GM19240 (cell line): ENCODE measurements around the gene SCD5.

Source experiments
- DNase-seq: peaks from one replicate; pipeline ENCODE4 v3.0.0; 2011; ENCODE audit warnings: low spot score; ENCODE audit not compliant: insufficient read length

SCD5 gene

DNA sequence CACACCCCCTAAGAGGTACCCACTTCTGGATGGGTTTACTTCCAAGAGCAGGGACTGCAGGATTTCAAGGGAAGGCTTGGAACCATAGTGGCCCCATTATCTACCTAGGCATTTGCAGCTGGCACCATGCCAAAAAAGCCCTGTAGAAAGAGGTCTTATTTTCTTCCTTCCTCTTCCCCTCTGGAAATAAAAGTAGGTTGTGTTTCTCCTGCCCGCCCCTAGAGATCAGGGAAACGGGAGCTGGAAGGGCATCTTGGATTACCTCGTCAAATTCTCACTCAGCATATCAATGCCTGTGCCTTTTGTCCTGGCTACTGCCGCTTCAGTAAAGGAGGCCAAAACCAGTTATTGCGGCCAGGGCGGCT, 1.6 kb downstream of the SCD5 start:
- DNase-seq = no peak

DNA sequence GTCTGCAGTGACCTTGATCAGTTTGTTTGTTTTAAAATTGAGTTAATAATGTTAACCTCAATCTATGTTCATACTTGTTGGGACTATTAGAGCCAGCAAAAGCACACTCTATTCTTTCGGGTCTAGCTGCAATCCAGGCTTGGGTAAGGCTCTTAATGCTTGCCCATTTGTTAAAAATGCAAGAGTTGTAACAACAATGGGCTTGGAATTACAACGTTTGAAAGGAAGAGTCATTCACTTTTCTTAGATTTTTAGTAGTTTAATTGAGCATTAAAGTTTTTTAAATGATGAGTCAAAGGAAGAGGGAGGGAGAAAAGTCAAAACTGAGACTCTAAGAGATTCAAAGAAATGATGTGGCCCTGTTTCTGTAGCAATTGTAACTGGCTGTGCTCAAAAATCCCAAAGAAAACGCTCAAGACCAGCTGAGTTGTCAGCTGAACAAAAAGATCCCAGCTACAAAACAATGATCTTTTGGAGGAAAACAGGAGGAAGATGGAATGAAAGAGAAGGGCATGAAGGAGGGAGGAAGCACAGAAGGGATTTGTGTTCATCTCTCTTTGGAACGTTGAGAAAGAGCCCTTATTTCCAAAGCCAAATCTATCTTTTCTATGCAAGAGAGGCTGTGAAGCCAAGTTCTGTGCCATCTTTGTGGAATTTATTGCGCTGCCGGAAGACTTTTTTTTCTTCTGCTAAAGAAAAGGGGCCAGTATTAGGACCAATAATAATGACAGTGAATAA, 5.5 kb downstream of the SCD5 start:
- DNase-seq = no peak

DNA sequence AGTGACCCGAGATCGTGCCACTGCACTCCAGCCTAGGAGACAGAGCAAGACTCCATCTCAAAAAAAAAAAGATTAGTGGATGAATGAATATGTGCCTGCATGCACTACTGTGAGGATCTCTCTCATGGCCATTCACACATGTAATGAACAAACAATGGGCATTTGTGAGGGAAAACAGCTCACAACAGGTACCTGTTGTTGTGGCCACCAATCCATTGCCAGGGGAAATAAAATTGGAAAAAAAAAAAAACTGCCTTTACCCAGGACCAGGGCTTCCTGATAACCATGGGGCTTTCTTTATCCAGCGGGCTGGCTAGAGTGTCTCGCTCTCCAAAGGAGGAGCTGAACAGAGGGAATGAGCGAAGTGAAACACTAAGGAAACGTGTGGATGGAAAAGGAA, 7.4 kb downstream of the SCD5 start:
- DNase-seq = no peak

DNA sequence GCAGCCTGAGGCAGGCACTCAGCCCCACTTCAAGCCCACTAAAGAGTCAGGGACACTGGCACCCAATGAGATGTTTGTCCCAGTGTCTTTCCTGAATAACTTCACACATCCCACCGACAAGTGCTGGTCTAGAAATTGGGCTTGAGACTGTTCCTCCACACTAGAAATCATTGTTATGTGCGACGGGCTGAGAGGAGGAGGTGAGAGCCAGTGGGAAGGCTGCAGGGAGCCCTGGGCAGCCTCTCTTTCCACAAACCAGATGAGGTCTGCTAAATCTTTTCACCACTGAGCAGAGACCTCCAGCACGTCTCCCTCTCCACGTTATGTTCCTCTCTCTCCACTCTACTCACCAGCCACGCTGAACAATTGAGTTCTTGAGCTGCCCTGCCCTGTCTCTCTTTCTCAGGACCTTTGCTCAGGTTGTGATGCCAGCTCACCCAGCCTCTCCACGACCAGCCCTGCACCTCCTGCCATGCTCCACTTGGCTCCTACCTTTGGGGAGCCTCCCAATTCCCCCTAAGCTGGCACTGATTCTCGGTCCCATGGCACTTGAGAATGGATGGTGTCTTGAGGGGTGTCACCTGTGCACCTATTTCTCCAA, 8.4 kb downstream of the SCD5 start:
- DNase-seq = no peak

DNA sequence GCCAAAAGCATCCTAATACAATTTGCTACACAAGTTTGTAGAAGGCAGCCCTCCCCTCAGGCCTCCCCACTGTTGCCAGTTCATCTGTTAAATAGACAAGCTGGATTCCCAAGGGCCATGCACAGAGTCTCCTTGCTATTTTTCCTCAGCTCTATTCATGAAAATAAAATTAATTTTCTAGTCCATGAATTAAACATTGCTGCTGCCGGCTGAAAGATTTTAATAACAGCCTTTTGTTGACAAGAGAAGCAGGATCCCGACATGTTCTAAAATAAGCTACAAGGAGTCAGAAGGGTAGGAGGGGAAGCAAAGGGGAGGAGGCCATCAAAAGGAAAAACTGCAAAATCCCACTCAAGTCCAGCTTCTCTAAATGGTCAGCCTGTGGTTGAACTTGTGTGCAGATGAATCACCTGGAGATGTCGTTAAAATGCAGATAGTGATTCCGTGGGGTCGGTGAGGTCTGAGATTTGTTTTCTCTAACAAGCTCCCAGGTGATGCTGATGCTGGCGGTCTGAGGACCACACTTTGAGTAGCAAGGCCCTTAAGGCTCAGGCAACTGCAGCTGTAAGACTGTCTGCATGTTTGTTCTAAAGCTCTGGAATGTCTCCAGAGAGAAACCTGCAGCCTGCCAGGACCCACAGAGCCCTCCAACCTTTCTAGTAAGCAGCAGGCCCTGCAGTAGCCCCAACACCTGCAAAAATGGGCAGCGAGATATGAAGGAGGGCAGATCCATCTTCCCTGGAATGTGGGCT, 9.4 kb downstream of the SCD5 start:
- no peak for DNase-seq

DNA sequence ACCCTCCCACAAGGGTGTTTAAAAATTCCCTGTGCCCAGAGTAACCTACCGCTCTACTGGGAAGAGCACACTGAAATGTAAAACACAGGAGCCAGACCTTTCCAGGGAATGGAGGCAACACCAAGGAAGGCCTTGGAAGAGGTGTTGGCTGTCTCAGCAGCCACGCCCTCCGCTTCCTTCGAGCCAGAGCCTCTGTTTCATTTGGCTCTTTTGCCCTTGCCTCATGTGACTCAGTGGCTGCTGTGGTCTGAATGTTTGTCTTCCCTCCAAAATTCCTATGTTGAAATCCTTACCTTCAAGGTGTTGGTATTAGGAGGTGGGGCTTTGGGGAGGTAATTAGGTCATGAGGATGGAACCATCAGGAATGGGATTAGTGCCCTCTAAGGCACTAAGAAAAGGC, 11.3 kb downstream of the SCD5 start:
- DNase-seq = no peak

DNA sequence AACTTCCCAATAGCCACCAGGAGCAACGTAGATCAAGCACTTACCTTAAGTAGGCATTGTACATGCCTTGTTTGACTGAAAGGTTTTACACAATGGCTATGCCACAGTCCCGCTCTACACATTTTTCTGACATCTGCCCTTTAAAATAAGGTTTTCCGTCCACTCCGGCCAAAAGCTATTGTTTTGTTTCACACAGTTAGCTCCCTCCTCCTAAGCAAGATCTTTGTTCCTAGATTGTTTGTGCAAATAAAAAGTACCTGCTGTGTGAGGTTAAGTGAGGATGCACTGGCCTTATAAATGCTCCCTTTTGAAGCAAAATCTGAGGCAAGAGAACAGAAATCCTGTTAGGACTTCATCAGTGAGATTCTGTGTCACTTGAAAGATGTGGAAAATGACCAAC, 11.8 kb downstream of the SCD5 start:
- DNase-seq = no peak

DNA sequence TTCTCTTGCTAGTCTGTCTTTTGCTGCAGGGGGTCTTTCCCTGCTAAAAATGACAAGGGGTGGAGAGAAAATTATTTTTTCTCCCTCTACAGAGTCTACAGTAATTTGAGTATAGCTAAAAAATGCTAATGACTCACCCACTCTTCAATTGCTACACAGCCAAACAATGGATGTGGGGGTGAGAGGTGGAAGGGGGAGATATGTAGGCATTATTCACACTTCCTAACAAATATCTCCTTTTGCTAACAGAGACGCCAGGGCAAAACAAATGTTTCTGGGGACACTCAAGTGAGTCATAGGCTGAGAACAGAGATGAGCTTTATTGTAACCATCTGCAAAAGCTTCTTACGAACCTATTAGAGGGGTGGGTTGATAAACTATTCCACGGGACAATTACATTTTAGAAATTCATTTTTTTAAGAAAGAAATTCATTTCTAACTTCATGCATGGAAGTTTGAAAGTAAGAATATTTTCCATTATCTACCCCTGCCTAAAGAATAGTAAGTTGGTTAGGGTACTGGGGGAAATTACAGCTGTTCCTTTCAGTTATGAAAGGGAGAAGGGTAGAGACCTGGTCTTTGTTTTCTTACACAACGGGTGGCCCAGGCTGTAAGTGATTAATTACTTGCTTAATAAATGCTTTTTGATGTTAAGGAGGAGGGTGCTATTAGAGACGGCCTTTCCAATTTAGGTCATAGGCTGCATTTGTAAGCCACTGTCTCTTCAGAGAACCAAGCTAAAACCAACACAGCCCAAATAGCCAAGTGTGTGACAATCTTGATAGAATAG, 12.8 kb downstream of the SCD5 start:
- DNase-seq = no peak

DNA sequence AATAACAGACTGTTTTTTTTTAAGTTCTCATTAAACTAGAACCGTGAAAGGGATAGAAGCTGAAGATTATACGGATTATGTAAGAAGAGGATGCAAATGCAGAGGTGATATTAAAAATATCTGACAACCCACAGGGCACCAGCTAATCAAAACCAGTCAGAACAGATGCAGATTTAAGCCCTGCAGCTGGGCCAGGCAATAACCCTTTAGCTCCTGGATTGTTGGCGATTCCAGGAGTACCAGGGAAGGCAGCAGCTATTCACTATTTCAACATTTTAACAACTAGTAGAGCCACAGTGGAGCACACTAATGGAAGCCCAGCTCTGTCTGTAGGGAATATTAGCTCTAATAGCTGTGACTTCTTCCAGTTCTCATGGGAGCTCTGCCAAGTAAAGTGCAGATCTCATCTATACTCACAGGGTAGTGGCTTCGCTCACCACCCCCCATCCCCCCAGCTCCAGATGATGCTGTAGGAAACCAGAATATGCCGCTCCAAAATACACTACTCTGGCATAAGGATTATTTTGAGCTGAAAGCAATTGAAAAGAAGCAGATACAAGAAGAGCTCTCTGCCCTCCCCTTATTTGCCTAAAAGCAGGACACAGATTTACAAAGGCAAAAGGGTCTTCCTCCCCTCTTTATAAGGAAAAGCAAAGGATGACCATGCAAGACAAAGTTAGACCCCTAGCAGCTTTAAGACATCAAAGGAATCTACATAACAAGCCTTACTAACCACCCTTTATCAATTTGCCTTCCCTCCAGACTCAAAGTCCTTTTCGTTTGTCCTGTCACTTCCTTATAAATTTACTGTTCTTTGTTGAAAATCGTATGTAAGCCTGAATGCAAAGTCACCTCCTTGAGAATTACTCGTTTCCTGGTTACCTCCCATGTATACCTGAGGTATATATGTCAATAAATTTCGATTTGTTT, 13.7 kb downstream of the SCD5 start:
- DNase-seq = no peak

DNA sequence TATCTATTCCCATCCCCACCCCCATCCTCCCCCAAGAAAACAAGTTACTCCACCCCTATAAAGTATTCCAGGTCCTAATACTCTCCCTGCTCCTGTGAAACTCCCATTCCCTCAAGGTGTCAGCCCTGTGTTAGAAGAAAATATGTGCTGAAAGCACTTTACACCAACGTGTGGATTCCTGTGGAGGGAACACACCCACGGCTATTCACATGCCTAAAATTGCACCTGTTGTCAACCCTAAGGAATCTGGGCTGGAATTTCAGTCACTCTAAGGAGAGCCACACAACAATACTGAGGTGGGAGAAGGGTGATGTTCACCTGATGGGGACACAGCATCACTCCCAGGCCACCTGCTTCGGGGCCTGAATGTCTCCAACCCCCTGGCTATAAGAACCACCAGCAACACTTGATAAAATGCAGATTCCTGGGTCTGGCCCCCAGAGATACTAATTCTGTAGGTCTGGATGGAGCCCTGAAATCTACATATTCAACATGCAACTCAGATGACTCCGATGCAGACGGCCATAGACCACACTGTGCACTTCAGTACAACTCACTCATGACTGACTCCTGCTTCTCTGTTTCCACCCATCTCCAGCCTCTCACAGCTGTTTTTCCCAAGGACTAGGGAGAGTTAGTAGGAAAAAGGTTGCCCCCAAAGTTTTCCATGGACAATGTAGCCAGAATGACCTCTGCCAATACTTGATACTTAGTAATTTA, 15.8 kb downstream of the SCD5 start:
- DNase-seq = no peak

DNA sequence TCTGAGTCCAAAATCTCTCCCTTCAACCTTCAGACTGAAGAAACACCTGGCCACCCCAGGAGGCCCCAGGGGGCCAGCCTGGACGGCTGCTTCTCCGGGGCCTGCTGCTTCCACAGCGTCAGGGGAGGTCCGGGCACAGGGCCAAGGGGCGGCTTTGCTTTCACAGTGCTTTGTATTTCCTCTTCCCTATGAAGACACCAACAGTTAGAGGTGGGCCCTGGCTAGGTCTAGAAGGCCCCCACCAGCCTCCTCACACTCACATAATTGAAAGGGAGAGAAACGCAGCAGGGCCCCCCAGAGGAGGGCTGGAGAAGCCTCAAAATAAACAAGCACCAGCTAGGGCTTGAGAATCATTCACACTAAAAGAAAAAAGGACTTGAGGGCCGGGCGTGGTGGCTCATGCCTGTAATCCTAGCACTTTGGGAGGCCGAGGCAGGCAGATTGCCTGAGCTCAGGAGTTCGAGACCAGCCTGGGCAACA, 17.8 kb downstream of the SCD5 start:
- DNase-seq = no peak

DNA sequence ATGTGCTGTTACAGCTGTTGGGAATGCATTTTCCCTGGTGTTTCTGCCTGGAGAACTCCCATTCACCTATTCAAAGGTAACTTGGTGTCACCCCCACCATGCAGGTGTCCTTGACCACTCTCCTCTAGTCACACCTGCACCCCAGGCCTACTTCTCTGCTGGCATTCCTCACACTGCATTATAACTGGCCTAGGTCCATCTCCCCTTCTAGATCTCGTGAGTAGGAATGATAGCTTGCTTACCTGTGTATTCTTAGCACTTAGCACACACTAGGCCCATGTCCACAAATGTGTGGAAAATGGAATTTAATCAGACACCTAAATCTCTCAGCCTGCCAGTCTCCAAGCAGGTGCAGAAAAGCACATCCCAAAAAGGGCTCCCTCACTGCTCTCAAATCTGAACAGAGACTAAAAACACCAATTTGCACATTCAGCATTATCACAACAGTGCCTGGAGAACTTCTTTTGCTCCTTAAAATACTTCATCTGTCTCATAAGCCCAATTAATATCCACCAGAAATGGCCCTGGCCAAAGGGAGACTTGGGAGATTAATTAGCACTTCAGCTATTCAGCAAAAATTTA, 18.3 kb downstream of the SCD5 start:
- DNase-seq = no peak

DNA sequence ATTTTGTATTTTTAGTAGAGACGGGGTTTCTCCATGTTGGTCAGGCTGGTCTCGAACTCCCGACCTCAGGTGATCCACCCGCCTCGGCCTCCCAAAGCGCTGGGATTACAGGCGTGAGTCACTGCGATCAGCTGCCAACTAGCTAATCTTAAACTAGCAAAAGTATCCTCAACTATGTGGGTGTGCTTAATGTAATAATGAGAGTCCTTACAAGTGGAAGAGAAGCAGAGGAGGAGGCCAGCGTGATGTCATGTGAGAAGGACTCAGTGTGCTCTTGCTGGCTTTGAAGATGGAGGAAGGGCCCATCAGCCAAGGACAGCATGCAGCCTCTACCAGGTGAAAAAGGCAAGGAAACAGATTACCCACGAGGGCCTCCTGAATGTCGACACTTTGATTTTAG, 19.6 kb downstream of the SCD5 start:
- no peak for DNase-seq

DNA sequence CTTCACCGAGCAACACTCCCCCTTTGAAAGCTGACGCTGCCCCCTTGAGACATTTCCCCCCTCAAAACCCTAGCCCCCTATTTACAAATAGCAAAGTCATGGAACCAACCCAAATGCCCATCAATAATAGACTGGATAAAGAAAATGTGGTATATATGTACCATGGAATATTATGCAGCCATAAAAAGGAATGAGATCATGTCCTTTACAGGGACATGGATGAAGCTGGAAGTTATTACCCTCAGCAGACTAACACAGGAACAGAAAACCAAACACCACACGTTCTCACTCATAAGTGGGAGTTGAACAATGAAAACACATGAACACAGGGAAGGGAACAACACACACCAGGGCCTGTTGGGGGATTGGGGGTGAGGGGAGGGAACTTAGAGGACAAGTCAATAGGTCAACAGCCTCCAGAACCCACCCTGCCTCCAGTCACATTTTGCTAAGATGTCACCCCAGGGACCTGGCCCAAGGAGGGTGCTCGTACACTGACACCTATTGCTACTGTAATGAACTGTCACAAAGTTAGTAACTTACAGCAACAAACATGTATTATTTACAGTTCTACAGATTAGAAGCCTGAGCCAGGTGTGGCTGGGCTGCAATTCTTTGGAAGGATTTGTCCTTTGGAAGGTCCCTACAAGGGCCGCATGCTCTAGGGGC, 20.6 kb downstream of the SCD5 start:
- DNase-seq = no peak

DNA sequence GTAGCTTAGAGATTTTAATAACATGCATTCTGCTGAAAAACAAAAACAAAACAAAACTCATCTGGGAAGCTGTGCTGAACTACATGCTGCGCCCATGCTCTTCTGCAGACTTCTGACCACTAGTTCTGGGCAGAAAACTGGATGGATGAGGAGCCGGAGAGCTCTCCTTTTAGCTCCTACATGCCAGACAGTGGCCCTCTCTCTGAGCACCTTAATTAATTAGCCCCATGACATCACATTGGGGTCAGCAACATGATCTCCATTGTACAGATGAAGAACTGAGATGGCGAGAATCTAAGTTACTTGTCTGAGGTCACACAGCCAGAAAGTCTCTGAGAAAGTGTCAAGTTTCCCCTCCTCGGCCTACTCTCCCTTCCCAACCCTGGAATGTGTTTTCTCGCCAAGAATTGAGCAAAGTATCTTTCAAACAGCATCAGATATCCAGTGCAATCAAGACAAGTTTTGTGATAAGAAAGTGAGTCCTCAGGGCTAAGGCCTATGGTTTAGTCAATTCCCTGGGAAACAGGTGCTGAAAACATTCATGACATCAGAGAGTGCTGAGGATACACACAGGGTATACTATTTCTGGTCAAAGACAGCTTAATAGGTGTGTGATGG, 21.6 kb downstream of the SCD5 start:
- no peak for DNase-seq

DNA sequence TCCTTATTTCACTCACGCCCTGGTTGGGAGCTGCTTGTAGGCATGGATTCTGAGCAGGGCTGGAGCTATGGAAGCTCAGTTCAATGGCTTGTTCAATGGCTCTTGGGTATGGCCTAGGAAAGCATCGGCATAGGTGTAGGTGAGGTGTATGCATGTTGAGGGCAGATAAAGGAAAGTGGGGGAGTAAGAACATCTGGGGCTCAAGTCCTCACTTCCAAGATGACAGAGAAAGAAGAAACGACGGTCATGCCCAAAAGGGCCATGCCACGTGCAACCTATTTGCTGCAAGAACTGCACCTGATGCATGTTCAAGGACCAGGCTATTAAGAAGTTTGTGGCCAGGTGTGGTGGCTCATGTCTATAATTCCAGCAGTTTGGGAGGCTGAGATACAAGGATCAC, 23.4 kb downstream of the SCD5 start:
- no peak for DNase-seq

DNA sequence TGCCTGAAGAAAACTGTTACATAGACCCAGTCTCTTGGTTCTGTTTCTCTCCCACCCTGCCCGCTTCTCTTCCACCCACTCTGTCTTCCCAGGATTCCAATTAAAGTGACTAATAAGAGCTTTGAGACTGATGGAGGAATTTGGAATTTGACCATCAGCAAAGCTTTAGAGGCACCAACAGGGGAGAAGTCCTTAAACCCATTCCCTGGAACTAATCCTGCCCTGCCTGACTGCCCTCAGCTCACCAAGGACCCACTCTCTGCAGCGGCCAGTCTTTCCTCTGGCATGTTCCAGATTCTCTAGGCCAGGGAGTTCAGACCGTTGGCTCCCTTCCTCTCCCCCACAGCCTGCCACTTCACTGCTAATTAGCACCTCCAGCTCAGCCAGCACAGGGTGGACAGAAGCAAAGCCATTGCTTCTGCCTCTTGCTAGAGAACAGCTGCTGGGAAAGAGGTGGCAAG, 23.9 kb downstream of the SCD5 start:
- DNase-seq = no peak

DNA sequence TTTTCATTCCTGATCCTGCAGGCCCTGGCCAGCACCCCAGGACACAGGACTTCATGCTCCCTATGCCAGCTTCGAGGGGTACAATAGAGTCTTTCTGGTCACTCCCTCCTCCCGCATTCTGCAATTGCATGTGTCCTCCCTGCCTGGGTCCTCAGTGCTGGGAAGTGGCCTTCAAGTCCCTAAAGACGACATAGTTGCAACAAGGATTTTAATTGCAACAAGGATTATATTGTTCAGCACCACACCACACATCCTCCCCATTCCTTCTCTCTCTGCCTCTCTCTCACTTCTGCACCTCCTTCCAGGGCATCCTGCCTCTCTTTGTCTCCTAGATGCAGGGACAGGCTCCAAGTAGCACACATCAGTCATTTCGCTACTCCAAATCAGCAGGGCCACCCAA, 25.5 kb downstream of the SCD5 start:
- DNase-seq = no peak

DNA sequence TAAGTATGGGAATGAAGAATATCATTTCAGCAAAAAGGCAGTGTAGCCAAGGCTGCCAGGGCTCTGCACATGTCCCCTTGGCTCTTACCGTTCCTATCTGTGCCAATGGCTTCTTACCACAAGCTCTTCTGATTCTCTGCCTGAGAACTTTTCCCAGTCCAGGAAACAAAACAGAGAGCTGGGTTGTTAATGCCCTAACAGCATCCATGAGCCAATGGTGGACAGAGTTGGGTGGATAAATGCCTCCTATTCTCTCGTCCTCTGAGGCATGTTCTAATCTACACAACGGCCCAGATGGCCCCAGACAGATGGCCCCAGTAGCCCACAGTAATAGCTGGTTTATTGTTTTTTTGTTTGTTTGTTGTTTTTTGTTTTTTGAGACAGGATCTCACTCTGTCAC, 28.0 kb downstream of the SCD5 start:
- no peak for DNase-seq
